ENCODE data around the gene TULP1.

DNA sequence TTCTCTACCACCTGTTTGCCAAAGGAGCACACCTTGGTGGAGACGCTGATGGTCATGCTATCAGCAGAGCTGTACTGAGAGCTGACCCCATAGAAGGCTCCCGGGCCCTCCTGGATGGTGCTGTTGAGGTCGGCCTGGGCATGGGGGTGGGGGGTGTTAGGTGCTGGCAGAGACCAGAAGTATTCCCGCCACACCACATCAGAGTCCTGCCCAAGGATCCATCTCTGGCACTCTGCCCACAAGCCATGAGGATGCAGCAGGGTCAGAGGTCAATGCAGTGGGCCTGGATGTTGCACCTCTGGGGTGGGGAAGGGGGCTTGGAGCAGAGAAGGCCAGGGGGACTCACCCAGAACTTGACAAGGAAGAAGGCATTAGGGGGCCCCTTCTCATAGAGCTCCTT lies 37.1 kb downstream of the TULP1 start:
- no peak for TF ChIP-seq POLR2A (IDR thresholded peaks at IDR 0.05)
- TF ChIP-seq CTCF (IDR thresholded peaks at IDR 0.05 in 4 of 5, conservative IDR thresholded peaks at IDR 0.05 in 1 of 5), result no peak

Measured in gastrocnemius medialis (tissue), 4 donors.